Psoas muscle (tissue), 8 donors: Measurements from ENCODE around the gene YIPF1. TPM values are rescaled to one million over a fixed set of nuclear protein-coding genes. Genes with fewer than 3 reads are reported as not detected.

Experiments
- ATAC-seq, 4 donors: fragments of 200-7000 bp; cut with Tn5 transposase; one replicate each; pipeline ENCODE4 v1.9.1; 2020; ENCODE audit warnings: moderate library complexity in 3 of 4, mild to moderate bottlenecking in 2 of 4
- DNase-seq, 2 donors: peaks; one replicate each; pipeline ENCODE4 v3.0.0-alpha.2; 2020
- H3K27ac ChIP-seq: fragments of 200-600 bp; one replicate; pipeline ENCODE4 v1.8.0; 2022
- H3K27me3 ChIP-seq, 3 donors: fragments of 200-600 bp in 1 of 3; one replicate each; pipeline versions ENCODE4 v1.6.1 to v1.8.0; 2013 to 2022; ENCODE audit warnings: low read length in 2 of 3, mild to moderate bottlenecking in 2 of 3, moderate library complexity in 1 of 3; ENCODE audit not compliant: insufficient read depth in 3 of 3
- H3K36me3 ChIP-seq, 2 donors: fragments of 200-600 bp in 1 of 2; one replicate each; pipeline versions ENCODE4 v1.6.1 to v1.8.0; 2013 to 2022; ENCODE audit warnings: low read depth in 1 of 2, mild to moderate bottlenecking in 1 of 2, moderate library complexity in 1 of 2; ENCODE audit not compliant: insufficient read depth in 1 of 2
- H3K4me1 ChIP-seq: fragments of 200-600 bp; one replicate; pipeline ENCODE4 v1.8.0; 2022
- H3K4me3 ChIP-seq: fragments of 200-600 bp; one replicate; pipeline ENCODE4 v1.8.0; 2022; ENCODE audit warnings: mild to moderate bottlenecking
- H3K9me3 ChIP-seq: fragments of 200-600 bp; one replicate; pipeline ENCODE4 v1.8.0; 2022
- CTCF ChIP-seq: fragments of 200-600 bp; IDR thresholded peaks from one replicate; pipeline ENCODE4 v1.8.0; 2022; ENCODE audit warnings: antibody characterized with exemption
- WGBS, 3 donors: extraction: QIAGEN DNeasy Blood & Tissue Kit; methylation state at CpG; one replicate each; pipeline versions ENCODE4 v1.1.6 to v1.1.7; 2013; 5-methylcytosine and 5-hydroxymethylcytosine counted together
- intact Hi-C, 2 donors: fragments of 100-400 bp; cut with DNase I; formaldehyde crosslinking; loops; one replicate each; pipeline versions ENCODE4 v1.11.0 to v1.14.2; 2022
- polyA plus RNA-seq, 3 donors: library from polyadenylated mRNA; stranded (reverse); fragments of 200-250 nt; gene quantifications; one replicate each; pipeline ENCODE4 v1.2.3, GENCODE V29; 2013
- total RNA-seq, 4 donors: library from RNA; stranded (reverse); fragmentation: NEBNext Ultra II Directional in 2 of 4; extraction: Animal tissue kit (Norgen Biotek cat#: 25700) in 2 of 4; gene quantifications; one replicate each; pipeline versions ENCODE4 v1.2.1 to v1.2.4, GENCODE V29; 2021 to 2023
- donor health status: healthy with polysubstance abuse.
- donor health status: DM: no; HTN: no; CAD: no; lungs with moderate emphysema.
- donor health status: Bipolar disorder and iron deficiency.
- donor health status: healthy.
- donor health status: DM: yes; HTN: yes; CAD: no.
- donor health status: DM: no; HTN: no; CAD: no.
- donor health status: DM: no; HTN: no; CAD: no.
- donor health status: DM: yes; HTN: yes; CAD: no.

Gene YIPF1
- total and polyA plus RNA-seq, 7 donors: 11.8 to 54.1 (median 23.1) TPM

GRCh38 chr1:53862507-53862906 is 27.1 kb downstream of the YIPF1 start:
- intact Hi-C loops: loop anchor here (5.0 to 10.0 kb wide), 3 partner anchors 85 to 172 kb away; partner anchors contain the start of genes IFT25 (in 1 of the 2) and LRRC42 (in 1 of the 2)
- Histone ChIP-seq H3K36me3 (peaks cover 7 to 59% of the 10 kb centered on the region in 2 donors), H3K27ac (no peak overlapping the region), H3K27me3 (no peaks in the 10 kb centered on the region), H3K4me1 (no peaks in the 10 kb centered on the region), H3K9me3 (no peaks in the 10 kb centered on the region), H3K4me3 (no peak overlapping the region)
- DNase-seq: no peak
- 55 to 73% (median 66%) methylated on average over 7 of the region's 7 CpGs for WGBS, 3 donors
- TF ChIP-seq CTCF: no peak
- ATAC-seq: no peak

- Histone ChIP-seq H3K4me3 (no peak overlapping the region), H3K27me3 (no peaks in the 10 kb centered on the region), H3K9me3 (no peaks in the 10 kb centered on the region), H3K36me3 (peaks cover 9 to 62% of the 10 kb centered on the region in 2 donors), H3K4me1 (no peaks in the 10 kb centered on the region), H3K27ac (no peak overlapping the region)
- TF ChIP-seq CTCF: peak; percentile 79
- DNase-seq (no peak), ATAC-seq (peak; percentile 58 to 81 (median 74))
- intact Hi-C loops: loop anchor here (5.0 to 10.0 kb wide), 3 partner anchors 86 to 174 kb away; partner anchors contain the start of genes IFT25 (in 1 of the 2) and LRRC42 (in 1 of the 2)
Measured at GRCh38 chr1:53860967-53861411, 28.6 kb downstream of the YIPF1 start.

- Histone ChIP-seq H3K36me3 (peaks cover 3 to 56% of the 10 kb centered on the region in 2 donors), H3K9me3 (no peaks in the 10 kb centered on the region), H3K4me1 (no peaks in the 10 kb centered on the region), H3K27me3 (no peaks in the 10 kb centered on the region), H3K4me3 (no peak overlapping the region), H3K27ac (no peak overlapping the region)
- intact Hi-C loops: no loop called here
- no peak for TF ChIP-seq CTCF
- no peak for DNase-seq
- WGBS, 3 donors: 71 to 82% (median 80%) methylated on average over 9 of the region's 9 CpGs
- no peak for ATAC-seq
Measured at GRCh38 chr1:53851571-53852285, 37.9 kb downstream of the YIPF1 start.

GRCh38 chr1:53850082-53850673 is 39.4 kb downstream of the YIPF1 start:
- ATAC-seq: no peak
- no peak overlapping the region for H3K4me3 ChIP-seq
- WGBS, 3 donors: 75 to 84% (median 80%) methylated on average over 7 of the region's 7 CpGs

More at GRCh38 chr1:53850082-53850673, 39.4 kb downstream of the YIPF1 start:
- intact Hi-C loops: no loop called here
- no peaks in the 10 kb centered on the region for H3K4me1 ChIP-seq
- no peak for DNase-seq
- peaks cover 0 to 40% of the 10 kb centered on the region in 2 donors for H3K36me3 ChIP-seq
- H3K27ac ChIP-seq: no peak overlapping the region
- H3K9me3 ChIP-seq: no peaks in the 10 kb centered on the region
- no peak for TF ChIP-seq CTCF
- H3K27me3 ChIP-seq: no peaks in the 10 kb centered on the region
